GM12878 (cell line): Measurements from ENCODE around the gene RALGPS1. TPM values are rescaled to one million over a fixed set of nuclear protein-coding genes. Genes with fewer than 3 reads are reported as not detected.

ENCODE experiments used
- ATF7 ChIP-seq: fragments of 450-650 bp; IDR thresholded peaks from 2 replicates; pipeline ENCODE4 v1.6.1; 2016; ENCODE audit warnings: low read depth, mild to moderate bottlenecking
- CEBPB ChIP-seq, 2 experiments: fragments of 150-350 bp in 1 of 2; IDR thresholded peaks; 2 replicates each; pipeline ENCODE4 v1.6.1; 2012 to 2014; ENCODE audit warnings: low read depth in 2 of 2, low read length in 2 of 2, borderline replicate concordance in 1 of 2, inconsistent platforms in 1 of 2
- CREM ChIP-seq: IDR thresholded peaks from 2 replicates; pipeline ENCODE4 v1.6.1; 2014; ENCODE audit warnings: antibody characterized with exemption, low read depth
- EP300 ChIP-seq, 2 experiments: fragments of 150-350 bp in 1 of 2; IDR thresholded peaks; 2 replicates each; pipeline ENCODE4 v1.6.1; 2011 to 2012; ENCODE audit warnings: low read depth in 2 of 2, low read length in 2 of 2, borderline replicate concordance in 1 of 2, improper control_type of control experiment in 1 of 2, inconsistent platforms in 1 of 2; ENCODE audit not compliant: control insufficient read depth in 1 of 2
- IKZF2 ChIP-seq, 2 experiments: fragments of 450-650 bp; IDR thresholded peaks; 2 replicates each; pipeline ENCODE4 v1.6.1; 2017; ENCODE audit warnings: mild to moderate bottlenecking in 2 of 2, moderate library complexity in 2 of 2
- JUND ChIP-seq: IDR thresholded peaks from 2 replicates; pipeline ENCODE4 v1.6.1; 2012; ENCODE audit warnings: low read depth, mild to moderate bottlenecking, low read length, improper control_type of control experiment, moderate library complexity
- MEF2A ChIP-seq: IDR thresholded peaks from 2 replicates; pipeline ENCODE4 v1.6.1; 2011; ENCODE audit warnings: low read depth, mild to moderate bottlenecking, low read length, moderate library complexity; ENCODE audit not compliant: insufficient read depth
- MTA2 ChIP-seq: fragments of 450-650 bp; IDR thresholded peaks from 2 replicates; pipeline ENCODE4 v1.6.1; 2016; ENCODE audit warnings: low read depth, mild to moderate bottlenecking, moderate library complexity
- MYC ChIP-seq: IDR thresholded peaks from 2 replicates; pipeline ENCODE4 v1.6.1; 2011; ENCODE audit warnings: mild to moderate bottlenecking, low read length, moderate library complexity, inconsistent platforms; ENCODE audit not compliant: insufficient read depth, insufficient replicate concordance, insufficient read length, severe bottlenecking
- NBN ChIP-seq: fragments of 450-650 bp; IDR thresholded peaks from 2 replicates; pipeline ENCODE4 v1.6.1; 2016
- NFXL1 ChIP-seq: fragments of 450-650 bp; IDR thresholded peaks from 2 replicates; pipeline ENCODE4 v1.6.1; 2017; ENCODE audit warnings: antibody characterized with exemption, mild to moderate bottlenecking, borderline replicate concordance
- NRF1 ChIP-seq: conservative IDR thresholded peaks from 2 replicates; pipeline ENCODE4 v1.6.1; 2011; ENCODE audit warnings: mild to moderate bottlenecking, low read depth, low read length, improper control_type of control experiment
- PAX8 ChIP-seq: fragments of 450-650 bp; IDR thresholded peaks from 2 replicates; pipeline ENCODE4 v1.6.1; 2017; ENCODE audit warnings: mild to moderate bottlenecking, moderate library complexity
- POLR2AphosphoS5 ChIP-seq: IDR thresholded peaks from 2 replicates; pipeline ENCODE4 v1.6.1; 2011; ENCODE audit warnings: mild to moderate bottlenecking, low read length, inconsistent platforms
- POU2F2 ChIP-seq: IDR thresholded peaks from 3 replicates; pipeline ENCODE4 v1.6.1; 2011; ENCODE audit warnings: low read depth, mild to moderate bottlenecking, low read length, borderline replicate concordance
- RCOR1 ChIP-seq: conservative IDR thresholded peaks from 2 replicates; pipeline ENCODE4 v1.6.1; 2012; ENCODE audit warnings: low read depth, low read length, improper control_type of control experiment
- RELA ChIP-seq: fragments of 450-650 bp; IDR thresholded peaks from 2 replicates; pipeline ENCODE4 v1.8.0; 2014; ENCODE audit warnings: borderline replicate concordance; ENCODE audit not compliant: partially characterized antibody
- RFX5 ChIP-seq: IDR thresholded peaks from 2 replicates; pipeline ENCODE4 v1.6.1; 2011; ENCODE audit warnings: low read depth, low read length, improper control_type of control experiment
- SMAD1 ChIP-seq: fragments of 450-650 bp; IDR thresholded peaks from 2 replicates; pipeline ENCODE4 v1.6.1; 2018; ENCODE audit warnings: mild to moderate bottlenecking, low read depth; ENCODE audit not compliant: partially characterized antibody
- SMARCA5 ChIP-seq: fragments of 450-650 bp; IDR thresholded peaks from 2 replicates; pipeline ENCODE4 v1.6.1; 2017; ENCODE audit warnings: mild to moderate bottlenecking
- SP1 ChIP-seq: IDR thresholded peaks from one replicate; pipeline ENCODE4 v1.6.1; 2011; ENCODE audit warnings: low read depth, low read length
- SRF ChIP-seq, 2 experiments: IDR thresholded peaks; 2 replicates each; pipeline ENCODE4 v1.6.1; 2011; ENCODE audit warnings: low read depth in 2 of 2, low read length in 2 of 2, mild to moderate bottlenecking in 1 of 2, moderate library complexity in 1 of 2
- STAT1 ChIP-seq: fragments of 450-650 bp; conservative IDR thresholded peaks from 2 replicates; pipeline ENCODE4 v1.6.1; 2014; ENCODE audit warnings: antibody characterized with exemption, mild to moderate bottlenecking
- TARDBP ChIP-seq: IDR thresholded peaks from 2 replicates; pipeline ENCODE4 v1.6.1; 2016; ENCODE audit warnings: borderline replicate concordance
- TCF7 ChIP-seq: IDR thresholded peaks from 2 replicates; pipeline ENCODE4 v1.6.1; 2014; ENCODE audit warnings: antibody characterized with exemption, borderline replicate concordance
- WRNIP1 ChIP-seq: IDR thresholded peaks from 2 replicates; pipeline ENCODE4 v1.6.1; 2011; ENCODE audit warnings: low read depth, low read length, improper control_type of control experiment, borderline replicate concordance
- ZBED1 ChIP-seq: IDR thresholded peaks from 2 replicates; pipeline ENCODE4 v1.6.1; 2016; ENCODE audit warnings: borderline replicate concordance
- ZNF24 ChIP-seq: fragments of 450-650 bp; IDR thresholded peaks from 2 replicates; pipeline ENCODE4 v1.6.1; 2017; ENCODE audit warnings: antibody characterized with exemption, mild to moderate bottlenecking
- polyA plus RNA-seq, 11 experiments: library from polyadenylated mRNA; depleted of rRNA in 4 of 11; unstranded in 6 of 11; stranded (reverse) in 5 of 11; fragments of >200 nt; fragmentation: Nextera tagmentation in 4 of 11; fragmentation: Illumina TruSeq in 1 of 11; extraction: Ambion mirVana in 4 of 11; extraction: Trizol in 1 of 11; gene quantifications; 1 replicate in 1 of 11; 2 replicates in 10 of 11; pipeline versions ENCODE4 v1.2.1 to v1.2.3, GENCODE V29; 2011 to 2016; ENCODE audit warnings: inconsistent platforms in 2 of 11, missing spikeins in 2 of 11, low read depth in 1 of 11
- total RNA-seq, 4 experiments: library from RNA; depleted of rRNA in 3 of 4; stranded (reverse); fragments of >200 nt in 3 of 4; fragmentation: Illumina TruSeq in 1 of 4; extraction: Trizol in 1 of 4; gene quantifications; 2 replicates each; pipeline versions ENCODE4 v1.2.1 to v1.2.3, GENCODE V29; 2013 to 2021
- TF ChIP-seq, protein P1 (sequence below): fragments of 450-650 bp; IDR thresholded peaks from 2 replicates; pipeline ENCODE4 v1.6.1; 2017; ENCODE audit warnings: mild to moderate bottlenecking
- TF ChIP-seq, protein P2 (sequence below): fragments of 450-650 bp; IDR thresholded peaks from 2 replicates; pipeline ENCODE4 v1.6.1; 2017; ENCODE audit warnings: borderline replicate concordance

RALGPS1 gene
- total and polyA plus RNA-seq, 10 of the 15 experiments (the other 5 are each of a cell fraction or from before 2014, with no cell fraction given), result 0.13 to 5.6 (median 2.7) TPM

DNA sequence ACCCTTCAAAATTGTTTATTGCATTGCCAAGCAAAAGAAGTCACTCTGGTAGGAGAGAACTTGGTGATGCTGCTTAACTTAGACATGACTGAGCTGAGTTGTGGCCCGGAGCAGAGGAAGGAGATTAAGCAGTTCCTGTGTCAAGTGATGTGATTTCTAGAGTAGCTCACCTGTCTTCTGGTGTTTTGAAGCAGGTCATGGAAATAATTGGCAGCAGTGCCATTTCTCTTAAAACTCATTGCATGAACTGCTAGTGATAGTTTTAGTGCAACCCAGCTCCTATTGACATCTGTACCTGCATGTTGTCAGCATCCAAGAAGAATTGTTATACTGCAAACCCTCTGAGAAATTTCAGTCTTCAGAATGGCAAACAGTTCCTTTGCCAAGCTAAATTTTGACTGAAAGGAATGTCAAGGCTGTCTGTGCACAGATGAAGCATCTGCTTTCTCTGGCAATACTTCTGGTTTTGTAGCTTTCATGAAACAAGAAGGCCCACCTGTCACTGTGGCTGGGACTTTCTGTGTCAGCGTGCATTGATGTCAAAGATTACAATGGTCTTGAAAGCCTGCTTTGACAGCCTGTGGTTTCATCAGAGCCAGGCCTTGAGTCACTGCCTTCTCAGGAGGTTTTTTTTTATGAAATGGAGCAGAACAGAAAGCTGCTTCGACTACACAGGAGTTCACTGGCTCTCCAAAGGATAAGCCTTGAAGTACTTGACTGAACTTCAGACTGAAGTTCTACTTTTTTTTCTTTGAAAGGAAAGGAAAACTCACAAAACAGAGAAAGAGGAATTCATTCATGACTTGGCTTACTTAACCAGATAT is 90.6 kb downstream of the RALGPS1 start (continued):
- TF ChIP-seq MYC (no peak), CEBPB (IDR thresholded peaks at IDR 0.05; ENCODE audit: borderline replicate concordance in 1 of 2, low read depth in 2 of 2, low read length in 2 of 2) (no peak), SRF (IDR thresholded peaks at IDR 0.05; ENCODE audit: low read depth in 2 of 2, low read length in 2 of 2) (0 out of 4 replicates have a peak, but pooled peaks of 1 of the 2 experiments have one; percentile 26), ATF7 (peak; percentile 93), NFXL1 (no peak), WRNIP1 (0 out of 2 replicates have a peak, but pooled peaks have one; percentile 44), ZBED1 (peak; percentile 87), ZNF24 (peak; percentile 86), SMARCA5 (peak; percentile 56; the same call in 1 of the 2 replicates), POU2F2 (peak; percentile 83; the same call in 2 of the 3 replicates), PAX8 (no peak), CREM (peak; percentile 93), EP300 (IDR thresholded peaks at IDR 0.05; ENCODE audit: borderline replicate concordance in 1 of 2, control insufficient read depth in 1 of 2, low read depth in 2 of 2, low read length in 2 of 2) (peak; percentile 99), NRF1 (no peak), SP1 (peak; percentile 63), MEF2A (peak; percentile 39; the same call in 1 of the 2 replicates), MTA2 (peak; percentile 93), POLR2AphosphoS5 (peak; percentile 40; the same call in 1 of the 2 replicates), RELA (peak; percentile 73), NBN (peak; percentile 96), TCF7 (peak; percentile 92), RCOR1 (0 out of 2 replicates have a peak, but pooled peaks have one; percentile 91), STAT1 (no peak), SMAD1 (peak; percentile 46), RFX5 (no peak), TARDBP (0 out of 2 replicates have a peak, but pooled peaks have one; percentile 60), JUND (peak; percentile 75; the same call in 1 of the 2 replicates), IKZF2 (IDR thresholded peaks at IDR 0.05) (peak; percentile 89 to 91)
- TF ChIP-seq, protein P1, sequence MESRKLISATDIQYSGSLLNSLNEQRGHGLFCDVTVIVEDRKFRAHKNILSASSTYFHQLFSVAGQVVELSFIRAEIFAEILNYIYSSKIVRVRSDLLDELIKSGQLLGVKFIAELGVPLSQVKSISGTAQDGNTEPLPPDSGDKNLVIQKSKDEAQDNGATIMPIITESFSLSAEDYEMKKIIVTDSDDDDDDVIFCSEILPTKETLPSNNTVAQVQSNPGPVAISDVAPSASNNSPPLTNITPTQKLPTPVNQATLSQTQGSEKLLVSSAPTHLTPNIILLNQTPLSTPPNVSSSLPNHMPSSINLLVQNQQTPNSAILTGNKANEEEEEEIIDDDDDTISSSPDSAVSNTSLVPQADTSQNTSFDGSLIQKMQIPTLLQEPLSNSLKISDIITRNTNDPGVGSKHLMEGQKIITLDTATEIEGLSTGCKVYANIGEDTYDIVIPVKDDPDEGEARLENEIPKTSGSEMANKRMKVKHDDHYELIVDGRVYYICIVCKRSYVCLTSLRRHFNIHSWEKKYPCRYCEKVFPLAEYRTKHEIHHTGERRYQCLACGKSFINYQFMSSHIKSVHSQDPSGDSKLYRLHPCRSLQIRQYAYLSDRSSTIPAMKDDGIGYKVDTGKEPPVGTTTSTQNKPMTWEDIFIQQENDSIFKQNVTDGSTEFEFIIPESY, result no peak
- TF ChIP-seq, protein P2, sequence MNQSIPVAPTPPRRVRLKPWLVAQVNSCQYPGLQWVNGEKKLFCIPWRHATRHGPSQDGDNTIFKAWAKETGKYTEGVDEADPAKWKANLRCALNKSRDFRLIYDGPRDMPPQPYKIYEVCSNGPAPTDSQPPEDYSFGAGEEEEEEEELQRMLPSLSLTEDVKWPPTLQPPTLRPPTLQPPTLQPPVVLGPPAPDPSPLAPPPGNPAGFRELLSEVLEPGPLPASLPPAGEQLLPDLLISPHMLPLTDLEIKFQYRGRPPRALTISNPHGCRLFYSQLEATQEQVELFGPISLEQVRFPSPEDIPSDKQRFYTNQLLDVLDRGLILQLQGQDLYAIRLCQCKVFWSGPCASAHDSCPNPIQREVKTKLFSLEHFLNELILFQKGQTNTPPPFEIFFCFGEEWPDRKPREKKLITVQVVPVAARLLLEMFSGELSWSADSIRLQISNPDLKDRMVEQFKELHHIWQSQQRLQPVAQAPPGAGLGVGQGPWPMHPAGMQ, result no peak
